C4-2B (cell line): ENCODE results near the gene ELL.

Experiments used
- CTCF ChIP-seq: fragments of 450-650 bp; conservative IDR thresholded peaks from 2 replicates; pipeline ENCODE4 v1.5.1; 2017; ENCODE audit warnings: mild to moderate bottlenecking
- ZFX ChIP-seq: fragments of 450-650 bp; IDR thresholded peaks from 2 replicates; pipeline ENCODE4 v1.6.1; 2017

GRCh38 chr19:18510216-18510615 is 11.7 kb downstream of the ELL start:
- TF ChIP-seq CTCF (no peak), ZFX (no peak)
